ENCODE data around the gene DMRTA2. TPM values are rescaled to one million over a fixed set of nuclear protein-coding genes. Genes with fewer than 3 reads are reported as not detected.

The DMRTA2 gene
- total and polyA plus RNA-seq, 9 of the 15 experiments (the other 6 are each of a cell fraction or from before 2014, with no cell fraction given) = not detected

- no peak for TF ChIP-seq NCOR1 (IDR thresholded peaks at IDR 0.05)
These were observed 5.7 kb downstream of the DMRTA2 start (continued) for GRCh38 chr1:50417507-50417906.

- Histone ChIP-seq H3K9ac (ENCODE audit: insufficient read depth in 1 of 2, low read depth in 2 of 2, low read length in 2 of 2) (no peak overlapping the region), H3K9me3 (replicated peaks; ENCODE audit: control insufficient read depth, insufficient read depth, low read depth, low read length) (no peaks in the 10 kb centered on the region), H3K36me3 (ENCODE audit: control insufficient read depth, insufficient read depth, low read length) (no peaks in the 10 kb centered on the region), H3K27me3 (ENCODE audit: control insufficient read depth in 2 of 2, insufficient read depth in 2 of 2, low read length in 2 of 2) (peaks cover 63 to 80% of the 10 kb centered on the region in 2 experiments), H3K4me1 (replicated peaks in 1 of 2; ENCODE audit: control insufficient read depth in 2 of 2, insufficient read depth in 2 of 2, low read length in 2 of 2) (peaks cover 0 to 33% of the 10 kb centered on the region in 2 experiments; a peak in 1 of 5 replicates), H3K79me2 (ENCODE audit: control insufficient read depth, insufficient read depth, low read length) (no peaks in the 10 kb centered on the region), H3K4me3 (no peak overlapping the region), H4K20me1 (replicated peaks; ENCODE audit: control insufficient read depth, insufficient read depth, low read length) (0 out of 2 replicates have a peak, but pooled peaks cover 3% of the 10 kb centered on the region), H3K27ac (ENCODE audit: extremely low read depth, low read depth, low read length) (no peak overlapping the region), H3K4me2 (ENCODE audit: insufficient read depth, low read length) (no peak overlapping the region), H3K9me1 (ENCODE audit: control insufficient read depth, insufficient read depth, low read length) (no peaks in the 10 kb centered on the region), H2AFZ (ENCODE audit: low read depth, low read length) (no peak overlapping the region)
- ATAC-seq (no peak), FAIRE-seq (no peak), DNase-seq (ENCODE audit: extremely low read depth in 1 of 4, low spot score in 3 of 4) (peak in 3 of 4 experiments; percentile 12 to 18 (median 17))
- intact Hi-C loops (cut with micrococcal nuclease) (no loop called here), in situ Hi-C loops (cut with MboI) (no loop called here)
- CTCF ChIA-PET (ENCODE audit: low intra/inter-chr PET ratio) = no interaction called here
- no TSS peak for BruUV-seq (replicated peaks)
- POLR2A ChIA-PET = interaction anchor here (0.5 to 1.0 kb wide), 2 partner anchors 8 to 872 kb away, joined by 3 to 4 read pairs; no protein-coding TSS in a partner anchor
- 27% methylated on average over 43 of the region's 46 CpGs for WGBS (ENCODE audit: insufficient coverage, low coverage, missing lambda C conversion rate)
- TF ChIP-seq CBX3 (IDR thresholded peaks at IDR 0.05; ENCODE audit: borderline replicate concordance in 1 of 2, low read length in 2 of 2) (no peak), SUPT5H (IDR thresholded peaks at IDR 0.05) (no peak), POLR2G (IDR thresholded peaks at IDR 0.05; ENCODE audit: low read depth, low read length) (no peak), DLX4 (CRISPR knock-in tag; IDR thresholded peaks at IDR 0.05) (no peak)
These were observed 6.4 kb downstream of the DMRTA2 start for GRCh38 chr1:50416553-50417453.
